HepG2 (cell line): ENCODE measurements around the gene TRIM72. TPM values are rescaled to one million over a fixed set of nuclear protein-coding genes. Genes with fewer than 3 reads are reported as not detected.

Experiments used
- BRCA1 ChIP-seq: sonication (generic); formaldehyde crosslinking; IDR thresholded peaks from 2 replicates; pipeline ENCODE4 v1.4.0; 2020; ENCODE audit warnings: missing genetic modification reagents
- CHD2 ChIP-seq: IDR thresholded peaks from 2 replicates; pipeline ENCODE4 v1.6.1; 2011; ENCODE audit warnings: low read depth, low read length, improper control_type of control experiment
- EHMT2 ChIP-seq: fragments of 200-600 bp; sonication (generic); IDR thresholded peaks from 2 replicates; pipeline ENCODE4 v1.7.0; 2017; ENCODE audit warnings: antibody characterized with exemption, low read depth, low read length, borderline replicate concordance
- FOXA1 ChIP-seq, 2 experiments: fragments of 450-650 bp in 1 of 2; sonication (generic) in 1 of 2; formaldehyde crosslinking in 1 of 2; IDR thresholded peaks; 2 replicates each; pipeline versions ENCODE4 v1.4.0 to v1.6.1; 2016 to 2020; ENCODE audit warnings: missing genetic modification reagents in 1 of 2
- FOXM1 ChIP-seq: sonication (generic); formaldehyde crosslinking; IDR thresholded peaks from 2 replicates; pipeline ENCODE4 v1.5.0; 2020; ENCODE audit warnings: missing genetic modification reagents
- HCFC1 ChIP-seq: fragments of 150-350 bp; IDR thresholded peaks from 2 replicates; pipeline ENCODE4 v1.6.1; 2014; ENCODE audit warnings: low read depth, low read length
- HNRNPK ChIP-seq: fragments of 200-400 bp; formaldehyde crosslinking; IDR thresholded peaks from 2 replicates; pipeline ENCODE4 v1.6.1; 2018; ENCODE audit warnings: low read length, low read depth, moderate library complexity, mild to moderate bottlenecking; ENCODE audit not compliant: poor library complexity, severe bottlenecking
- IKZF4 ChIP-seq: sonication (generic); formaldehyde crosslinking; IDR thresholded peaks from 2 replicates; pipeline ENCODE4 v1.5.1; 2020; ENCODE audit warnings: borderline replicate concordance, mild to moderate bottlenecking, low read depth, missing genetic modification reagents; ENCODE audit errors: not compliant biosample characterization
- JDP2 ChIP-seq: sonication (generic); formaldehyde crosslinking; IDR thresholded peaks from 2 replicates; pipeline ENCODE4 v1.8.1; 2022; ENCODE audit warnings: missing genetic modification reagents, borderline replicate concordance
- NR2F2 ChIP-seq: IDR thresholded peaks from 2 replicates; pipeline ENCODE4 v1.6.1; 2012; ENCODE audit warnings: low read depth, inconsistent platforms, borderline replicate concordance
- TRAFD1 ChIP-seq: sonication (generic); formaldehyde crosslinking; IDR thresholded peaks from 2 replicates; pipeline ENCODE4 v1.5.1; 2020; ENCODE audit warnings: missing genetic modification reagents, mild to moderate bottlenecking, borderline replicate concordance
- ZNF30 ChIP-seq: sonication (generic); formaldehyde crosslinking; IDR thresholded peaks from 2 replicates; pipeline ENCODE4 v1.5.0; 2020; ENCODE audit warnings: mild to moderate bottlenecking, missing genetic modification reagents
- ZNF530 ChIP-seq: sonication (generic); formaldehyde crosslinking; IDR thresholded peaks from 2 replicates; pipeline ENCODE4 v1.5.0; 2020; ENCODE audit warnings: low read depth, mild to moderate bottlenecking, missing genetic modification reagents
- ZNF562 ChIP-seq: sonication (generic); formaldehyde crosslinking; IDR thresholded peaks from 2 replicates; pipeline ENCODE4 v1.8.0; 2022; ENCODE audit warnings: missing genetic modification reagents, borderline replicate concordance
- ZNF792 ChIP-seq: IDR thresholded peaks from 2 replicates; pipeline ENCODE4 v1.6.1; 2016
- polyA plus RNA-seq, 8 experiments: library from polyadenylated mRNA; depleted of rRNA in 3 of 8; stranded (reverse) in 7 of 8; unstranded in 1 of 8; fragments of >200 nt; fragmentation: Illumina TruSeq in 4 of 8; extraction: Trizol in 4 of 8; gene quantifications; 2 replicates each; pipeline versions ENCODE4 v1.2.1 to v1.2.3, GENCODE V29; 2011 to 2016; ENCODE audit warnings: low read depth in 4 of 8, missing spikeins in 1 of 8, mixed read lengths in 1 of 8; ENCODE audit not compliant: insufficient read depth in 1 of 8
- total RNA-seq, 5 experiments: library from RNA; depleted of rRNA; stranded (reverse); fragments of >200 nt; fragmentation: Illumina TruSeq; extraction: Trizol; gene quantifications; 2 replicates each; pipeline ENCODE4 v1.2.3, GENCODE V29; 2016; ENCODE audit warnings: low read depth in 1 of 5
- TF ChIP-seq, protein P1 (sequence below): sonication (generic); formaldehyde crosslinking; IDR thresholded peaks from 2 replicates; pipeline ENCODE4 v1.4.0; 2020; ENCODE audit warnings: missing genetic modification reagents, borderline replicate concordance
- TF ChIP-seq, protein P2 (sequence below): sonication (generic); formaldehyde crosslinking; IDR thresholded peaks from 2 replicates; pipeline ENCODE4 v1.4.0; 2020; ENCODE audit warnings: mild to moderate bottlenecking, missing genetic modification reagents

The TRIM72 gene
- total and polyA plus RNA-seq, 2 of the 13 experiments (the other 11 are each of a cell fraction or from before 2014, with no cell fraction given) = not detected

GRCh38 chr16:31179747-31180459 is 34.0 kb upstream of the TRIM72 start, which contains the start of gene FUS (continued):
- TF ChIP-seq JDP2 (CRISPR knock-in tag) (no peak), FOXM1 (peak; percentile 92), CHD2 (peak; percentile 11; the same call in 1 of the 2 replicates), TRAFD1 (CRISPR knock-in tag) (no peak), ZNF562 (CRISPR knock-in tag) (no peak), FOXA1 (IDR thresholded peaks at IDR 0.05) (no peak), FOXA1 (CRISPR knock-in tag; IDR thresholded peaks at IDR 0.05) (peak; percentile 60), BRCA1 (CRISPR knock-in tag) (peak; percentile 92), EHMT2 (no peak), HNRNPK (peak; percentile 69), HCFC1 (peak; percentile 62; the same call in 1 of the 2 replicates), ZNF792 (CRISPR knock-in tag) (peak; percentile 99), ZNF30 (0 out of 2 replicates have a peak, but pooled peaks have one; percentile 96), NR2F2 (peak; percentile 71; the same call in 1 of the 2 replicates), ZNF530 (no peak), IKZF4 (CRISPR knock-in tag) (peak; percentile 35)
- TF ChIP-seq, protein P1, sequence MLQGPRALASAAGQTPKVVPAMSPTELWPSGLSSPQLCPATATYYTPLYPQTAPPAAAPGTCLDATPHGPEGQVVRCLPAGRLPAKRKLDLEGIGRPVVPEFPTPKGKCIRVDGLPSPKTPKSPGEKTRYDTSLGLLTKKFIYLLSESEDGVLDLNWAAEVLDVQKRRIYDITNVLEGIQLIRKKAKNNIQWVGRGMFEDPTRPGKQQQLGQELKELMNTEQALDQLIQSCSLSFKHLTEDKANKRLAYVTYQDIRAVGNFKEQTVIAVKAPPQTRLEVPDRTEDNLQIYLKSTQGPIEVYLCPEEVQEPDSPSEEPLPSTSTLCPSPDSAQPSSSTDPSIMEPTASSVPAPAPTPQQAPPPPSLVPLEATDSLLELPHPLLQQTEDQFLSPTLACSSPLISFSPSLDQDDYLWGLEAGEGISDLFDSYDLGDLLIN (CRISPR knock-in tag) = peak; percentile 99
- TF ChIP-seq, protein P2, sequence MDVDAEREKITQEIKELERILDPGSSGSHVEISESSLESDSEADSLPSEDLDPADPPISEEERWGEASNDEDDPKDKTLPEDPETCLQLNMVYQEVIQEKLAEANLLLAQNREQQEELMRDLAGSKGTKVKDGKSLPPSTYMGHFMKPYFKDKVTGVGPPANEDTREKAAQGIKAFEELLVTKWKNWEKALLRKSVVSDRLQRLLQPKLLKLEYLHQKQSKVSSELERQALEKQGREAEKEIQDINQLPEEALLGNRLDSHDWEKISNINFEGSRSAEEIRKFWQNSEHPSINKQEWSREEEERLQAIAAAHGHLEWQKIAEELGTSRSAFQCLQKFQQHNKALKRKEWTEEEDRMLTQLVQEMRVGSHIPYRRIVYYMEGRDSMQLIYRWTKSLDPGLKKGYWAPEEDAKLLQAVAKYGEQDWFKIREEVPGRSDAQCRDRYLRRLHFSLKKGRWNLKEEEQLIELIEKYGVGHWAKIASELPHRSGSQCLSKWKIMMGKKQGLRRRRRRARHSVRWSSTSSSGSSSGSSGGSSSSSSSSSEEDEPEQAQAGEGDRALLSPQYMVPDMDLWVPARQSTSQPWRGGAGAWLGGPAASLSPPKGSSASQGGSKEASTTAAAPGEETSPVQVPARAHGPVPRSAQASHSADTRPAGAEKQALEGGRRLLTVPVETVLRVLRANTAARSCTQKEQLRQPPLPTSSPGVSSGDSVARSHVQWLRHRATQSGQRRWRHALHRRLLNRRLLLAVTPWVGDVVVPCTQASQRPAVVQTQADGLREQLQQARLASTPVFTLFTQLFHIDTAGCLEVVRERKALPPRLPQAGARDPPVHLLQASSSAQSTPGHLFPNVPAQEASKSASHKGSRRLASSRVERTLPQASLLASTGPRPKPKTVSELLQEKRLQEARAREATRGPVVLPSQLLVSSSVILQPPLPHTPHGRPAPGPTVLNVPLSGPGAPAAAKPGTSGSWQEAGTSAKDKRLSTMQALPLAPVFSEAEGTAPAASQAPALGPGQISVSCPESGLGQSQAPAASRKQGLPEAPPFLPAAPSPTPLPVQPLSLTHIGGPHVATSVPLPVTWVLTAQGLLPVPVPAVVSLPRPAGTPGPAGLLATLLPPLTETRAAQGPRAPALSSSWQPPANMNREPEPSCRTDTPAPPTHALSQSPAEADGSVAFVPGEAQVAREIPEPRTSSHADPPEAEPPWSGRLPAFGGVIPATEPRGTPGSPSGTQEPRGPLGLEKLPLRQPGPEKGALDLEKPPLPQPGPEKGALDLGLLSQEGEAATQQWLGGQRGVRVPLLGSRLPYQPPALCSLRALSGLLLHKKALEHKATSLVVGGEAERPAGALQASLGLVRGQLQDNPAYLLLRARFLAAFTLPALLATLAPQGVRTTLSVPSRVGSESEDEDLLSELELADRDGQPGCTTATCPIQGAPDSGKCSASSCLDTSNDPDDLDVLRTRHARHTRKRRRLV (CRISPR knock-in tag) = peak; percentile 90
